Ovary (tissue), 3 donors: ENCODE data around the gene PTPN3.

Experiments used
- POLR2A ChIP-seq: fragments of 450-650 bp; IDR thresholded peaks from one replicate; pipeline ENCODE4 v1.6.1; 2017; ENCODE audit warnings: antibody characterized with exemption, mild to moderate bottlenecking, moderate library complexity
- TF ChIP-seq, protein P1 (sequence below), 3 donors: fragments of 450-650 bp in 2 of 3; fragments of 200-600 bp in 1 of 3; IDR thresholded peaks; one replicate each; pipeline versions ENCODE4 v1.5.1 to v1.8.0; 2016 to 2022; ENCODE audit warnings: antibody characterized with exemption in 3 of 3, mild to moderate bottlenecking in 1 of 3
- donor health status: DM: no; HTN: no; CAD: no.

DNA sequence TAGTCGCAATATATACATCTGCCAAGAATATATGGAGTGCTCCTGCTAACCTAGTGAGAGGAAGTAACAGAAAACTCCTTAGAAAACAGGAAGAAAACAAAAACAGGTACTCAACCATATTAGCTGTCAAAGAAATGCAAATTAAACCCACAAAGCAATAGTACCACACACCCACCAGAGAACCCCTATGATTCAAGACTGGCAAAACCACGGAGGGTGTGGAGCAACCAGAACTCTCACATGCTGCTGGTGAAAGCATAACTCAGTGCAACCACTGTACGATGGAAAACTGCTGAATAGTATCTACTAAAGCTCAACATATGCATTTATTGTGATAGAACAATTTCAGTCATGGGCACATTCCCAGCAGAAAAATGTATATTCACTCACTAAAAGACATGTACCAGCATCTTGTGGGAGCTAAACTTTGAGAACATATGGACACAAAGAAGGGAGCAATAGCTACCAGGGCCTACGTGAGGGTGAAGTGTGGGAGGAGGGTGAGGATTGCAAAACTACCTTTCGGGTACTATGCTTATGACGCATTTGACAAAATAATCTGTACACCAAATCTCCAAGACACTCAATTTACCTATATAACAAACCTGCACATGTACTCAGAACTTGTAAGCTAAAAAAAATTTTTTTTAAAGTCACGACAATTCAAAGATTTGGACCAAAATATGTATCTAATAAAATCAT is 34.0 kb downstream of the PTPN3 start:
- no peak for TF ChIP-seq POLR2A
- TF ChIP-seq, protein P1, sequence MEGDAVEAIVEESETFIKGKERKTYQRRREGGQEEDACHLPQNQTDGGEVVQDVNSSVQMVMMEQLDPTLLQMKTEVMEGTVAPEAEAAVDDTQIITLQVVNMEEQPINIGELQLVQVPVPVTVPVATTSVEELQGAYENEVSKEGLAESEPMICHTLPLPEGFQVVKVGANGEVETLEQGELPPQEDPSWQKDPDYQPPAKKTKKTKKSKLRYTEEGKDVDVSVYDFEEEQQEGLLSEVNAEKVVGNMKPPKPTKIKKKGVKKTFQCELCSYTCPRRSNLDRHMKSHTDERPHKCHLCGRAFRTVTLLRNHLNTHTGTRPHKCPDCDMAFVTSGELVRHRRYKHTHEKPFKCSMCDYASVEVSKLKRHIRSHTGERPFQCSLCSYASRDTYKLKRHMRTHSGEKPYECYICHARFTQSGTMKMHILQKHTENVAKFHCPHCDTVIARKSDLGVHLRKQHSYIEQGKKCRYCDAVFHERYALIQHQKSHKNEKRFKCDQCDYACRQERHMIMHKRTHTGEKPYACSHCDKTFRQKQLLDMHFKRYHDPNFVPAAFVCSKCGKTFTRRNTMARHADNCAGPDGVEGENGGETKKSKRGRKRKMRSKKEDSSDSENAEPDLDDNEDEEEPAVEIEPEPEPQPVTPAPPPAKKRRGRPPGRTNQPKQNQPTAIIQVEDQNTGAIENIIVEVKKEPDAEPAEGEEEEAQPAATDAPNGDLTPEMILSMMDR (IDR thresholded peaks at IDR 0.05) = no peak
